Measurements from ENCODE around the gene CEP55. TPM values are rescaled to one million over a fixed set of nuclear protein-coding genes. Genes with fewer than 3 reads are reported as not detected.

The CEP55 gene
- total RNA-seq, 1 donor from 2014 or later = 0.59 TPM

GRCh38 chr10:93550606-93551005, 54.2 kb downstream of the CEP55 start:
- intact Hi-C loops (cut with DNase I) = loop anchor here (10.0 kb wide), 1 partner anchor 134 kb away; no protein-coding TSS in a partner anchor
- ATAC-seq (ENCODE audit: poor library complexity) (no peak), DNase-seq (no peak)

GRCh38 chr10:93552780-93553179, 56.4 kb downstream of the CEP55 start:
- DNase-seq = no peak
- no peak for ATAC-seq (ENCODE audit: poor library complexity)
- intact Hi-C loops (cut with DNase I) = loop anchor here (10.0 kb wide), 1 partner anchor 132 kb away; no protein-coding TSS in a partner anchor

- no peak for ATAC-seq (ENCODE audit: poor library complexity)
- intact Hi-C loops (cut with DNase I) = loop anchor here (10.0 kb wide), 1 partner anchor 131 kb away; no protein-coding TSS in a partner anchor
- DNase-seq = no peak
Measured at GRCh38 chr10:93553482-93554315, 57.3 kb downstream of the CEP55 start.

GRCh38 chr10:93554316-93554663, 57.9 kb downstream of the CEP55 start:
- DNase-seq = no peak
- intact Hi-C loops (cut with DNase I) = loop anchor here (10.0 kb wide), 1 partner anchor 131 kb away; no protein-coding TSS in a partner anchor
- ATAC-seq (ENCODE audit: poor library complexity) = no peak

- ATAC-seq (ENCODE audit: poor library complexity) = peak; percentile 93
- peak; percentile 82 for DNase-seq
- intact Hi-C loops (cut with DNase I) = loop anchor here (10.0 kb wide), 1 partner anchor 130 kb away; no protein-coding TSS in a partner anchor
Measured at GRCh38 chr10:93554760-93555432, 58.5 kb downstream of the CEP55 start.

- intact Hi-C loops (cut with DNase I) = loop anchor here (10.0 kb wide), 1 partner anchor 125 kb away; no protein-coding TSS in a partner anchor
- ATAC-seq (ENCODE audit: poor library complexity) = no peak
- no peak for DNase-seq
Measured at GRCh38 chr10:93559490-93559889, 63.1 kb downstream of the CEP55 start.

GRCh38 chr10:93560541-93560940, 64.1 kb downstream of the CEP55 start:
- intact Hi-C loops (cut with DNase I) = no loop called here
- DNase-seq = no peak
- ATAC-seq (ENCODE audit: poor library complexity) = no peak

- intact Hi-C loops (cut with DNase I) = no loop called here
- ATAC-seq (ENCODE audit: poor library complexity) (no peak), DNase-seq (no peak)
Measured at GRCh38 chr10:93565446-93565845, 69.0 kb downstream of the CEP55 start.

GRCh38 chr10:93566435-93567276, 70.2 kb downstream of the CEP55 start, which contains the start of gene FFAR4:
FFAR4 (plus strand) TSS chr10:93566665; CDS start chr10:93566721, 56 bp downstream.
- peak; percentile 78 for DNase-seq
- peak; percentile 84 for ATAC-seq (ENCODE audit: poor library complexity)
- intact Hi-C loops (cut with DNase I) = no loop called here

- DNase-seq (no peak), ATAC-seq (ENCODE audit: poor library complexity) (no peak)
- intact Hi-C loops (cut with DNase I) = no loop called here
Measured at GRCh38 chr10:93567277-93568104, 71.1 kb downstream of the CEP55 start.

- intact Hi-C loops (cut with DNase I) = no loop called here
- no peak for DNase-seq
- ATAC-seq (ENCODE audit: poor library complexity) = no peak
Measured at GRCh38 chr10:93568105-93568390, 71.6 kb downstream of the CEP55 start.

GRCh38 chr10:93570383-93570782, 74.0 kb downstream of the CEP55 start:
- ATAC-seq (ENCODE audit: poor library complexity) = no peak
- intact Hi-C loops (cut with DNase I) = no loop called here
- DNase-seq = no peak

GRCh38 chr10:93572606-93573005, 76.2 kb downstream of the CEP55 start:
- ATAC-seq (ENCODE audit: poor library complexity) (no peak), DNase-seq (no peak)
- intact Hi-C loops (cut with DNase I) = no loop called here

- ATAC-seq (ENCODE audit: poor library complexity) (peak; percentile 76), DNase-seq (peak; percentile 67)
- intact Hi-C loops (cut with DNase I) = no loop called here
Measured at GRCh38 chr10:93573051-93573909, 76.9 kb downstream of the CEP55 start.

GRCh38 chr10:93573924-93574323, 77.5 kb downstream of the CEP55 start:
- intact Hi-C loops (cut with DNase I) = no loop called here
- no peak for DNase-seq
- no peak for ATAC-seq (ENCODE audit: poor library complexity)

- DNase-seq (no peak), ATAC-seq (ENCODE audit: poor library complexity) (no peak)
- intact Hi-C loops (cut with DNase I) = no loop called here
Measured at GRCh38 chr10:93576888-93577287, 80.5 kb downstream of the CEP55 start.

GRCh38 chr10:93577565-93577964, 81.2 kb downstream of the CEP55 start:
- intact Hi-C loops (cut with DNase I) = no loop called here
- DNase-seq (no peak), ATAC-seq (ENCODE audit: poor library complexity) (no peak)
